Neural cell (in vitro differentiated cells): ENCODE data around the gene PSMC6. TPM values are rescaled to one million over a fixed set of nuclear protein-coding genes. Genes with fewer than 3 reads are reported as not detected.
"Not testable (repeated sequence)": the region's sequence is repeated elsewhere in the genome, so short reads cannot be mapped to it uniquely, and the experiment has no call there.

ENCODE experiments used
- H2AFZ ChIP-seq: fragments of 200-600, 300-800 bp; sonication (generic), shearing (Covaris generic); 2 replicates; pipeline ENCODE4 v1.6.0; 2014; ENCODE audit warnings: low read depth, mild to moderate bottlenecking, antibody characterized with exemption, low read length, moderate library complexity
- H3F3A ChIP-seq: fragments of 200-600 bp; shearing (Covaris generic); 2 replicates; pipeline ENCODE4 v1.6.1; 2016; ENCODE audit warnings: mild to moderate bottlenecking, moderate library complexity, mixed read lengths, antibody characterized with exemption, low read length; ENCODE audit not compliant: insufficient read depth, poor library complexity, severe bottlenecking
- H3K27ac ChIP-seq: fragments of 200-600, 300-800 bp; sonication (generic), shearing (Covaris generic); 2 replicates; pipeline ENCODE4 v1.5.1; 2014; ENCODE audit warnings: mild to moderate bottlenecking, low read length, moderate library complexity
- H3K27me3 ChIP-seq: fragments of 300-800, 200-600 bp; sonication (generic), shearing (Covaris generic); 2 replicates; pipeline ENCODE4 v1.6.0; 2014; ENCODE audit warnings: mild to moderate bottlenecking, low read depth, low read length, moderate library complexity; ENCODE audit not compliant: insufficient read depth
- H3K36me3 ChIP-seq: fragments of 300-800, 200-600 bp; sonication (generic), shearing (Covaris generic); 2 replicates; pipeline ENCODE4 v1.5.1; 2014; ENCODE audit warnings: mild to moderate bottlenecking, antibody characterized with exemption, low read length, moderate library complexity; ENCODE audit not compliant: insufficient read depth
- H3K4me2 ChIP-seq: fragments of 300-800, 200-600 bp; sonication (generic), shearing (Covaris generic); 2 replicates; pipeline ENCODE4 v1.6.0; 2014; ENCODE audit warnings: mild to moderate bottlenecking, low read length
- H3K4me3 ChIP-seq: fragments of 300-800, 200-600 bp; sonication (generic), shearing (Covaris generic); 2 replicates; pipeline ENCODE4 v1.5.1; 2014; ENCODE audit warnings: mild to moderate bottlenecking, low read length, moderate library complexity
- H3K79me2 ChIP-seq: fragments of 200-600 bp; shearing (Covaris generic); replicated peaks from 2 replicates; pipeline ENCODE4 v1.6.0; 2014; ENCODE audit warnings: mild to moderate bottlenecking, low read length, moderate library complexity; ENCODE audit not compliant: insufficient read depth
- H3K9ac ChIP-seq: fragments of 300-800, 200-600 bp; sonication (generic), shearing (Covaris generic); 2 replicates; pipeline ENCODE4 v1.6.1; 2016; ENCODE audit warnings: mild to moderate bottlenecking, low read length, mixed read lengths
- H3K9me2 ChIP-seq: fragments of 200-600 bp; shearing (Covaris generic); 2 replicates; pipeline ENCODE4 v1.6.1; 2016; ENCODE audit warnings: mild to moderate bottlenecking, low read length, mixed read lengths; ENCODE audit not compliant: insufficient read depth
- H3K9me3 ChIP-seq: fragments of 200-600, 300-800 bp; sonication (generic), shearing (Covaris generic); 2 replicates; pipeline ENCODE4 v1.6.1; 2016; ENCODE audit warnings: mild to moderate bottlenecking, mixed run types, low read length, moderate library complexity, mixed read lengths
- H4K20me1 ChIP-seq: fragments of 200-600 bp; shearing (Covaris generic); 2 replicates; pipeline ENCODE4 v1.6.1; 2016; ENCODE audit warnings: mild to moderate bottlenecking, mixed run types; ENCODE audit not compliant: insufficient read depth
- EP300 ChIP-seq: fragments of 450-650 bp; conservative IDR thresholded peaks from 2 replicates; pipeline ENCODE4 v1.6.1; 2014; ENCODE audit warnings: antibody characterized with exemption, mild to moderate bottlenecking, moderate library complexity; ENCODE audit not compliant: poor library complexity, severe bottlenecking
- EZH2 ChIP-seq: fragments of 200-600, 300-800 bp; shearing (Covaris generic), sonication (generic); IDR thresholded peaks from 2 replicates; pipeline ENCODE4 v1.6.1; 2014; ENCODE audit warnings: antibody characterized with exemption, low read length, borderline replicate concordance, mild to moderate bottlenecking; ENCODE audit not compliant: insufficient read depth, poor library complexity, severe bottlenecking
- MXI1 ChIP-seq: fragments of 450-650 bp; conservative IDR thresholded peaks from 2 replicates; pipeline ENCODE4 v1.6.1; 2014; ENCODE audit warnings: antibody characterized with exemption, mild to moderate bottlenecking; ENCODE audit not compliant: poor library complexity, severe bottlenecking
- POLR2AphosphoS5 ChIP-seq: IDR thresholded peaks from 2 replicates; pipeline ENCODE4 v1.6.1; 2012
- RAD21 ChIP-seq: fragments of 450-650 bp; conservative IDR thresholded peaks from 2 replicates; pipeline ENCODE4 v1.6.1; 2014; ENCODE audit warnings: antibody characterized with exemption, mild to moderate bottlenecking, moderate library complexity
- SMC3 ChIP-seq: fragments of 450-650 bp; conservative IDR thresholded peaks from 2 replicates; pipeline ENCODE4 v1.6.1; 2014; ENCODE audit warnings: antibody characterized with exemption, mild to moderate bottlenecking, moderate library complexity; ENCODE audit not compliant: poor library complexity
- TAF1 ChIP-seq: IDR thresholded peaks from 2 replicates; pipeline ENCODE4 v1.6.1; 2012; ENCODE audit warnings: low read depth
- polyA plus RNA-seq: library from polyadenylated mRNA; depleted of rRNA; stranded (reverse); fragments of >200 nt; gene quantifications from 2 replicates; pipeline ENCODE4 v1.2.3, GENCODE V29; 2014
- TF ChIP-seq, protein P1 (sequence below): IDR thresholded peaks from 2 replicates; pipeline ENCODE4 v1.6.1; 2012; ENCODE audit warnings: borderline replicate concordance
- TF ChIP-seq, protein P2 (sequence below): fragments of 450-650 bp; IDR thresholded peaks from 2 replicates; pipeline ENCODE4 v1.5.1; 2014; ENCODE audit warnings: antibody characterized with exemption, mild to moderate bottlenecking, moderate library complexity; ENCODE audit not compliant: poor library complexity, severe bottlenecking

The PSMC6 gene
- polyA plus RNA-seq, 1 donor from 2014 or later, result 254 TPM

DNA sequence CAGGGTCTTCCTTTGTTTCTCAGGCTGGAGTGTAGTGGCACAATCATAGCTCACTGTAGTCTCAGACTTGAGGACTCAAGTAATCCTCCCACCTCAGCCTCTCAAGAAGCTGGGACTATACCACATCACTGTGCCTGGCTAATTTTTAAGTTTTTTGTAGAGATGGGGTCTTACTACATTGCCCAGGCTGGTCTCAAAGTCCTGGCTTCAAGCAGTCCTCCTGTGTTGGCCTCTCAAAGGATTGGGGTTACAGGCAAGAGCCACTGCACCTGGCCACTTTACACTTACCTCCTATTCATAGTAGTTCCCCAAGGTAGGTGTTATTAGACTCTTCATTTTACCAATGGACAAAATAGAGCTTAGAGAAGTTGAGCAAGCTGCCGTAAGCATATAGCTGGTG is 52.1 kb downstream of the PSMC6 start:
- TF ChIP-seq TAF1 (no peak), SMC3 (no peak)
- H3K36me3 ChIP-seq, result no peaks in the 10 kb centered on the region
- H3K9me2 ChIP-seq, result no peaks in the 10 kb centered on the region
- H3K27ac ChIP-seq, result no peak overlapping the region
- H3K79me2 ChIP-seq, result no peaks in the 10 kb centered on the region
- H3F3A ChIP-seq, result no peaks in the 10 kb centered on the region
- no peaks in the 10 kb centered on the region for H4K20me1 ChIP-seq
- no peaks in the 10 kb centered on the region for H3K27me3 ChIP-seq
- no peak overlapping the region for H3K4me3 ChIP-seq
- H3K9me3 ChIP-seq, result no peaks in the 10 kb centered on the region
- H3K4me2 ChIP-seq, result no peak overlapping the region
- no peak overlapping the region for H3K9ac ChIP-seq
- no peak overlapping the region for H2AFZ ChIP-seq

DNA sequence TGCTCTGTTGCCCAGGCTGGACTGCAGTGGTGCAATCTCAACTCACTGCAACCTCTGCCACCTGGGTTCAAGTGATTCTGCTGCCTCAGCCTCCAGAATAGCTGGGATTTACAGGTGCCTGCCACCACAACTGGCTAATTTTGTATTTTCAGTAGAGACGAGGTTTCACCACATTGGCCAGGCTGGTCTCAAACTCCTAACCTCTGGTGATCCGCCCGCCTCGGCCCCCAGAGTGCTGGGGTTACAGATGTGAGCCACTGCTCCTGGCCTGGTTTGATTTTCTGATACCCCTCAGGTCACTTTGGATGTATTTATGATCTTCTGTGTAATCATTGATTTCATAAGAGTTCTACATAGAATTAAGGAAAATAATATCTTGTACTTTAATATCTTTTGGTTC is 55.9 kb downstream of the PSMC6 start:
- not testable (repeated sequence) for H3K4me3 ChIP-seq

DNA sequence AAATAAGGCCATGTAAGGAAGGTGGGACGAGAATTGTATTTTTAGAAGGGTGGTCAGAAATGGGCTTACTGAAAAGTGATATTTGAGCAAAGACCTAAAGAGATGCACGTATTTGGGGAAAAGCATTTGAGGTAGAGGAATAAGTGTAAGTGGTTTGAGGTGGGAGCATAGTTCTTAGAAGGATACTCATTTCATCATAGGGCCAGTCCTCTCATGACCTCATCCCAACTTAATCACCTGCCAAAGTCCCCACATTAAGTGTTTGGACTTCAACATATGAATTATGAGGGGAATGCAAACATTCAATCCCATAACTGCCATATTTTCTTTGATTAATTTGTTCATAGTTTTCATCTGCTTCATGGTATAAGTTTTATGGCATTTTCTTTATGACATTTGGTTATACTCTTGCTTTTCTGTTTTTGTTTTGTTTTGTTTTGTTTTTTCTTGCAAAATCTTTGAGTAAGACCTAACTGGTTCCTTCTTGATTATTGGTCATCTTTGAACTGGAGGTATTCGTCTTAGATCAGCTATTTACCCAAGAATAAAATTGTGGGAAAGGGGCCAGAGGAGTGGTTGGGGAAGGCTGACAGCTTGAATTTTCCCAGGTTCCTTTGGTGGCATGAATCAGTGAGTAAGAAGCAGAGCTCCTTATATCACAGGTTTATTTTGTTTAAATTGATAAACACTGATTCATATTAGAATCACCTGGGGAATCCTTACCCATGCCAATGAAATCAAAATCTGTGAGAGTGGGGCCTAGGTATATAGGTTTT is 60.2 kb downstream of the PSMC6 start:
- Histone ChIP-seq H3K9me2 (no peaks in the 10 kb centered on the region), H3F3A (no peaks in the 10 kb centered on the region), H3K4me2 (no peak overlapping the region), H3K36me3 (no peaks in the 10 kb centered on the region), H3K9ac (no peak overlapping the region), H3K27me3 (no peaks in the 10 kb centered on the region), H4K20me1 (no peaks in the 10 kb centered on the region), H3K9me3 (no peaks in the 10 kb centered on the region), H3K4me3 (no peak overlapping the region), H2AFZ (no peak overlapping the region), H3K79me2 (no peaks in the 10 kb centered on the region), H3K27ac (no peak overlapping the region)
- TF ChIP-seq, protein P1, sequence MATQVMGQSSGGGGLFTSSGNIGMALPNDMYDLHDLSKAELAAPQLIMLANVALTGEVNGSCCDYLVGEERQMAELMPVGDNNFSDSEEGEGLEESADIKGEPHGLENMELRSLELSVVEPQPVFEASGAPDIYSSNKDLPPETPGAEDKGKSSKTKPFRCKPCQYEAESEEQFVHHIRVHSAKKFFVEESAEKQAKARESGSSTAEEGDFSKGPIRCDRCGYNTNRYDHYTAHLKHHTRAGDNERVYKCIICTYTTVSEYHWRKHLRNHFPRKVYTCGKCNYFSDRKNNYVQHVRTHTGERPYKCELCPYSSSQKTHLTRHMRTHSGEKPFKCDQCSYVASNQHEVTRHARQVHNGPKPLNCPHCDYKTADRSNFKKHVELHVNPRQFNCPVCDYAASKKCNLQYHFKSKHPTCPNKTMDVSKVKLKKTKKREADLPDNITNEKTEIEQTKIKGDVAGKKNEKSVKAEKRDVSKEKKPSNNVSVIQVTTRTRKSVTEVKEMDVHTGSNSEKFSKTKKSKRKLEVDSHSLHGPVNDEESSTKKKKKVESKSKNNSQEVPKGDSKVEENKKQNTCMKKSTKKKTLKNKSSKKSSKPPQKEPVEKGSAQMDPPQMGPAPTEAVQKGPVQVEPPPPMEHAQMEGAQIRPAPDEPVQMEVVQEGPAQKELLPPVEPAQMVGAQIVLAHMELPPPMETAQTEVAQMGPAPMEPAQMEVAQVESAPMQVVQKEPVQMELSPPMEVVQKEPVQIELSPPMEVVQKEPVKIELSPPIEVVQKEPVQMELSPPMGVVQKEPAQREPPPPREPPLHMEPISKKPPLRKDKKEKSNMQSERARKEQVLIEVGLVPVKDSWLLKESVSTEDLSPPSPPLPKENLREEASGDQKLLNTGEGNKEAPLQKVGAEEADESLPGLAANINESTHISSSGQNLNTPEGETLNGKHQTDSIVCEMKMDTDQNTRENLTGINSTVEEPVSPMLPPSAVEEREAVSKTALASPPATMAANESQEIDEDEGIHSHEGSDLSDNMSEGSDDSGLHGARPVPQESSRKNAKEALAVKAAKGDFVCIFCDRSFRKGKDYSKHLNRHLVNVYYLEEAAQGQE, result no peak
- TF ChIP-seq POLR2AphosphoS5 (no peak), TAF1 (no peak), MXI1 (no peak), EZH2 (no peak), SMC3 (no peak), RAD21 (no peak), EP300 (no peak)
- TF ChIP-seq, protein P2, sequence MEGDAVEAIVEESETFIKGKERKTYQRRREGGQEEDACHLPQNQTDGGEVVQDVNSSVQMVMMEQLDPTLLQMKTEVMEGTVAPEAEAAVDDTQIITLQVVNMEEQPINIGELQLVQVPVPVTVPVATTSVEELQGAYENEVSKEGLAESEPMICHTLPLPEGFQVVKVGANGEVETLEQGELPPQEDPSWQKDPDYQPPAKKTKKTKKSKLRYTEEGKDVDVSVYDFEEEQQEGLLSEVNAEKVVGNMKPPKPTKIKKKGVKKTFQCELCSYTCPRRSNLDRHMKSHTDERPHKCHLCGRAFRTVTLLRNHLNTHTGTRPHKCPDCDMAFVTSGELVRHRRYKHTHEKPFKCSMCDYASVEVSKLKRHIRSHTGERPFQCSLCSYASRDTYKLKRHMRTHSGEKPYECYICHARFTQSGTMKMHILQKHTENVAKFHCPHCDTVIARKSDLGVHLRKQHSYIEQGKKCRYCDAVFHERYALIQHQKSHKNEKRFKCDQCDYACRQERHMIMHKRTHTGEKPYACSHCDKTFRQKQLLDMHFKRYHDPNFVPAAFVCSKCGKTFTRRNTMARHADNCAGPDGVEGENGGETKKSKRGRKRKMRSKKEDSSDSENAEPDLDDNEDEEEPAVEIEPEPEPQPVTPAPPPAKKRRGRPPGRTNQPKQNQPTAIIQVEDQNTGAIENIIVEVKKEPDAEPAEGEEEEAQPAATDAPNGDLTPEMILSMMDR, result no peak

More for the DNA sequence above, 55.9 kb downstream of the PSMC6 start:
- not testable (repeated sequence) for H3K9ac ChIP-seq, H3K9me2 ChIP-seq, H3K27ac ChIP-seq, H3K79me2 ChIP-seq, H2AFZ ChIP-seq, H3K9me3 ChIP-seq, H3F3A ChIP-seq, H4K20me1 ChIP-seq, H3K36me3 ChIP-seq, H3K4me2 ChIP-seq, H3K27me3 ChIP-seq
